GM18520 (cell line): ENCODE data around the gene DCST2.

ENCODE experiments used
- ATAC-seq: cut with Tn5 transposase; IDR thresholded peaks from one replicate; pipeline ENCODE4 v1.9.1; 2021; ENCODE audit not compliant: unreplicated experiment

Gene DCST2

GRCh38 chr1:155033524-155033923, at the start of gene DCST2, which contains the start of gene DCST1:
TSS of gene DCST2 (minus strand) at chr1:155033781. CDS start at chr1:155033701, 80 bp downstream.
TSS of gene DCST1 (plus strand) at chr1:155033824. CDS start at chr1:155034037, 213 bp downstream.
- no peak for ATAC-seq

- ATAC-seq, result no peak
These were observed 49.5 kb upstream of the DCST2 start for GRCh38 chr1:155083052-155083541.

GRCh38 chr1:155082301-155083051, 48.9 kb upstream of the DCST2 start:
- no peak for ATAC-seq

GRCh38 chr1:155081472-155082300, 48.1 kb upstream of the DCST2 start:
- no peak for ATAC-seq

GRCh38 chr1:155080312-155081228, 47.0 kb upstream of the DCST2 start:
- ATAC-seq, result no peak

GRCh38 chr1:155079487-155080311, 46.1 kb upstream of the DCST2 start:
- no peak for ATAC-seq

- ATAC-seq, result no peak
These were observed 45.6 kb upstream of the DCST2 start for GRCh38 chr1:155079210-155079486.

- no peak for ATAC-seq
These were observed 45.1 kb upstream of the DCST2 start, which contains the start of gene EFNA3 for GRCh38 chr1:155078469-155079209. TSS of gene EFNA3 (plus strand) at chr1:155078837. CDS start at chr1:155078942, 105 bp downstream.

- ATAC-seq, result no peak
These were observed 44.3 kb upstream of the DCST2 start for GRCh38 chr1:155077758-155078445.

- ATAC-seq, result no peak
These were observed 43.8 kb upstream of the DCST2 start for GRCh38 chr1:155077346-155077745.

GRCh38 chr1:155076371-155076770, 42.8 kb upstream of the DCST2 start:
- no peak for ATAC-seq

- no peak for ATAC-seq
These were observed 42.0 kb upstream of the DCST2 start for GRCh38 chr1:155075535-155075934.

- ATAC-seq, result no peak
These were observed 40.0 kb upstream of the DCST2 start for GRCh38 chr1:155073377-155074242.

- no peak for ATAC-seq
These were observed 39.1 kb upstream of the DCST2 start for GRCh38 chr1:155072531-155073289.

- no peak for ATAC-seq
These were observed 38.1 kb upstream of the DCST2 start for GRCh38 chr1:155071701-155072100.

- no peak for ATAC-seq
These were observed 37.4 kb upstream of the DCST2 start for GRCh38 chr1:155070721-155071569.
